CD4-positive, CD25-positive, alpha-beta regulatory T cell (primary cell): ENCODE measurements around the gene ST6GALNAC3. TPM values are rescaled to one million over a fixed set of nuclear protein-coding genes. Genes with fewer than 3 reads are reported as not detected.
"Not testable (repeated sequence)": the region's sequence is repeated elsewhere in the genome, so short reads cannot be mapped to it uniquely, and the experiment has no call there.

Source experiments
- ATAC-seq, 2 donors: fragments of 150-1000 bp; cut with Tn5 transposase; one replicate each; pipeline ENCODE4 v1.10.0; 2021; ENCODE audit warnings: low read depth in 2 of 2, moderate number of reproducible peaks in 2 of 2, moderate library complexity in 1 of 2
- DNase-seq, 3 donors: peaks; one replicate each; pipeline versions ENCODE4 v3.0.0 to v3.0.0-alpha.2; 2012 to 2022; ENCODE audit warnings: mixed read lengths in 1 of 3
- H3K27ac ChIP-seq: one replicate; pipeline ENCODE4 v1.7.0; 2013; ENCODE audit warnings: mild to moderate bottlenecking, low read length; ENCODE audit not compliant: insufficient read depth, poor library complexity, severe bottlenecking
- H3K27me3 ChIP-seq: one replicate; pipeline ENCODE4 v1.7.0; 2013; ENCODE audit warnings: low read length; ENCODE audit not compliant: control insufficient read depth, insufficient read depth
- H3K36me3 ChIP-seq: one replicate; pipeline ENCODE4 v1.7.0; 2013; ENCODE audit warnings: mild to moderate bottlenecking, low read length, moderate library complexity; ENCODE audit not compliant: control insufficient read depth, insufficient read depth
- H3K4me1 ChIP-seq: 2 replicates; pipeline ENCODE4 v1.7.0; 2013; ENCODE audit warnings: mild to moderate bottlenecking, low read length; ENCODE audit not compliant: insufficient read depth, control insufficient read depth, poor library complexity, severe bottlenecking
- H3K4me3 ChIP-seq: one replicate; pipeline ENCODE4 v1.7.0; 2013; ENCODE audit warnings: low read depth, mild to moderate bottlenecking, low read length, moderate library complexity
- H3K9me3 ChIP-seq, 2 experiments: 1 replicate in 1 of 2; 2 replicates in 1 of 2; pipeline ENCODE4 v1.7.0; 2013; ENCODE audit warnings: low read length in 2 of 2, mild to moderate bottlenecking in 1 of 2, moderate library complexity in 1 of 2; ENCODE audit not compliant: control insufficient read depth in 2 of 2
- H3K27ac Mint-ChIP-seq, 3 donors: one replicate each; pipeline ENCODE4 v1.8.0; 2020 to 2022; ENCODE audit warnings: mild to moderate bottlenecking in 3 of 3, mixed read lengths in 3 of 3, moderate library complexity in 2 of 3
- H3K27me3 Mint-ChIP-seq: one replicate; pipeline ENCODE4 v1.8.0; 2022; ENCODE audit warnings: mild to moderate bottlenecking, mixed read lengths
- H3K36me3 Mint-ChIP-seq: one replicate; pipeline ENCODE4 v1.8.0; 2020; ENCODE audit warnings: mixed read lengths
- H3K4me1 Mint-ChIP-seq, 4 donors: one replicate each; pipeline ENCODE4 v1.8.0; 2020 to 2022; ENCODE audit warnings: mixed read lengths in 4 of 4, mild to moderate bottlenecking in 1 of 4
- H3K4me3 Mint-ChIP-seq, 4 donors: one replicate each; pipeline ENCODE4 v1.8.0; 2020 to 2022; ENCODE audit warnings: mild to moderate bottlenecking in 4 of 4, mixed read lengths in 4 of 4, moderate library complexity in 3 of 4
- H3K9me3 Mint-ChIP-seq, 7 donors: one replicate each; pipeline ENCODE4 v1.8.0; 2020 to 2022; ENCODE audit warnings: mixed read lengths in 7 of 7, mild to moderate bottlenecking in 3 of 7, moderate library complexity in 2 of 7
- polyA plus RNA-seq, 4 donors: library from polyadenylated mRNA; unstranded; fragments of 300-500 nt; fragmentation: Illumina TruSeq; gene quantifications; one replicate each; pipeline ENCODE4 v1.2.3, GENCODE V29; 2021
- total RNA-seq: library from RNA; stranded (reverse); gene quantifications from one replicate; pipeline ENCODE4 v1.2.3, GENCODE V29; 2022

ST6GALNAC3 gene
- total and polyA plus RNA-seq, 5 donors from 2014 or later = 0.03 to 3.4 (median 0.95) TPM

DNA sequence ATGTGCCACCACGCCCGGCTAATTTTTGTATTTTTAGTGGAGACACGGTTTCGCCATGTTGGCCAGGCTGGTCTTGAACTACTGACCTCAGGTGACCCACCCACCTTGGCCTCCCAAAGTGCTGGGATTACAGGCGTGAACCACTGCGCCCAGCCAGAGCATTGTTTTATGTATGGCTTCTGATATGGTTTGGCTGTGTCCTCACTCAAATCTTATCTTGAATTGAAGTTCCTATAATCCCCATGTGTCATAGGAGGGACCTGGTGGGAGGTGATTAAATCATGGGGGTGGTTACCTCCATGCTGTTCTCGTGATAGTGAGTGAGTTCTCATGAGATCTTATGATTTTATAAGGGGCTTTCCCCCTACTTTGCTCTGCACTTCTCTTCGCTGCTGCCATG lies 22.5 kb downstream of the ST6GALNAC3 start:
- H3K36me3 Mint-ChIP-seq, H3K4me3 ChIP-seq, H3K27ac ChIP-seq, H3K36me3 ChIP-seq, ATAC-seq, H3K9me3 Mint-ChIP-seq, H3K27ac Mint-ChIP-seq, H3K4me1 ChIP-seq, H3K9me3 ChIP-seq, H3K4me3 Mint-ChIP-seq, H3K27me3 ChIP-seq, DNase-seq, H3K27me3 Mint-ChIP-seq, H3K4me1 Mint-ChIP-seq: not testable (repeated sequence)

DNA sequence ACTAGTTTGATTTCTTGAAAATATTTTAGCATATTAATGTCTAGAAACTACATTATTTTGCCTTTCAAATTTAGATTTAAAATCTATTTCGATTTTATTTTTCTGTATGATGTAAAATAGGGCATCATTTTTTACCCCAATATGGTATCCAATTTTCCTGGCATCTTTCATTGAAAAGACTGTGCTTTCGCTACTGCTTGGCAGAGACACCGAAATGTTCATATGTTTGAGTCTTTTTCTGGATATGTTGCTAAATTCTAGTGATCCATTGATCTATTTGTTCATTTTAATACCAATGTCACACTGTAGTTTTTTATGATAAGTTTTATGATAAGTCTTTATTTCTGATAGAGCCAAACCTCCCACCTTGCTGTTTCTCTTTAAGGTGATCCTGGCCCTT lies 24.3 kb downstream of the ST6GALNAC3 start:
- Histone ChIP-seq H3K9me3 (no peaks in the 10 kb centered on the region), H3K27ac (no peak overlapping the region), H3K27me3 (no peaks in the 10 kb centered on the region), H3K4me3 (no peak overlapping the region), H3K36me3 (no peaks in the 10 kb centered on the region), H3K4me1 (no peaks in the 10 kb centered on the region)
- no peak overlapping the region for H3K4me3 Mint-ChIP-seq
- ATAC-seq = no peak
- H3K27ac Mint-ChIP-seq = no peak overlapping the region
- no peak for DNase-seq
- H3K36me3 Mint-ChIP-seq = no peaks in the 10 kb centered on the region
- peaks cover 0 to 8% (median 1%) of the 10 kb centered on the region in 4 donors for H3K4me1 Mint-ChIP-seq
- H3K9me3 Mint-ChIP-seq = no peaks in the 10 kb centered on the region
- peaks cover 10% of the 10 kb centered on the region for H3K27me3 Mint-ChIP-seq

DNA sequence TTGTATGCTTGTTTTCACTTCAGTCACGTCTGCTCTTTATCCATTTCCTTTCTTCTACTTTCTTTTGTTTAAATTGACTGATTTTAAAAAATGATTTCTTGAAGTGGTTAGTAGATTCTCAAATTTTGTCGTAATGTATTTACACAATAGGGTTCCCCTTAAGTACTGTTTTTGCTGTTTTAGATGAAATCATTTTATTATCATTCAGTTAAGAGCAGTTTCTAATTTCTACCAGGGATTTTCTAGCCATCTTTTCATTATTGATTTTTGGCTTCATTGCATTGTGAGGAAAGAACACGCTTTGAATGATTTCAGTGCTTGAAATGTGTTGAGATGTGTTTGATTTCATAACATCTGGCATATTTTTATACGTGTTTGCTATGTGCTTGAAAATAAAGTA lies 27.0 kb downstream of the ST6GALNAC3 start:
- no peaks in the 10 kb centered on the region for H3K9me3 Mint-ChIP-seq
- no peak overlapping the region for H3K27ac Mint-ChIP-seq

DNA sequence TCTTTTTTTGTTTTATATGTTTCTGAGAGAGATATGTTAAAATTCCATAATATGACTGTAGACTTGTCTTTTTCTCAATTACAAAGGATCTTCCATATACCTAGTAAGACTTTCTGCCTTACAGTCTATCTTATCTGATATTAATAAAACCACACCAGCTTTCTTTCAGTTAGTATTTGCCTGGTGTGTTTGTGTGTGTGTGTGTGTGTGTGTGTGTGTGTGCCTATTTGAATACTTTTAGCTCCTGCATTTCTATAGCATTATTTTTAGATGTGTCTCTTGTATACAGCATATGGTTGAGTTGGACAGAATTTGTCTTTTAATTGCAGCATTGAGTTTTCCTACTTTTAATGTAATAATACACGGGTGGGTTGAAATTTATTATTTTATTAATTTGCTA lies 27.5 kb downstream of the ST6GALNAC3 start:
- no peaks in the 10 kb centered on the region for H3K27me3 ChIP-seq
- Mint-ChIP-seq H3K27ac (no peak overlapping the region), H3K36me3 (no peaks in the 10 kb centered on the region), H3K9me3 (no peaks in the 10 kb centered on the region), H3K4me3 (no peak overlapping the region), H3K27me3 (peaks cover 15% of the 10 kb centered on the region), H3K4me1 (peaks cover 0 to 8% (median 1%) of the 10 kb centered on the region in 4 donors)
- H3K27ac ChIP-seq = no peak overlapping the region
- no peaks in the 10 kb centered on the region for H3K4me1 ChIP-seq
- DNase-seq (no peak), ATAC-seq (no peak)
- H3K9me3 ChIP-seq = no peaks in the 10 kb centered on the region
- no peaks in the 10 kb centered on the region for H3K36me3 ChIP-seq
- no peak overlapping the region for H3K4me3 ChIP-seq

More for the DNA sequence above, 27.0 kb downstream of the ST6GALNAC3 start:
- Histone ChIP-seq H3K27me3 (no peaks in the 10 kb centered on the region), H3K36me3 (no peaks in the 10 kb centered on the region), H3K4me1 (no peaks in the 10 kb centered on the region), H3K4me3 (no peak overlapping the region), H3K9me3 (no peaks in the 10 kb centered on the region), H3K27ac (no peak overlapping the region)
- ATAC-seq (no peak), DNase-seq (no peak)
- Mint-ChIP-seq H3K4me1 (peaks cover 0 to 8% (median 1%) of the 10 kb centered on the region in 4 donors), H3K36me3 (no peaks in the 10 kb centered on the region), H3K27me3 (peaks cover 15% of the 10 kb centered on the region), H3K4me3 (no peak overlapping the region)

DNA sequence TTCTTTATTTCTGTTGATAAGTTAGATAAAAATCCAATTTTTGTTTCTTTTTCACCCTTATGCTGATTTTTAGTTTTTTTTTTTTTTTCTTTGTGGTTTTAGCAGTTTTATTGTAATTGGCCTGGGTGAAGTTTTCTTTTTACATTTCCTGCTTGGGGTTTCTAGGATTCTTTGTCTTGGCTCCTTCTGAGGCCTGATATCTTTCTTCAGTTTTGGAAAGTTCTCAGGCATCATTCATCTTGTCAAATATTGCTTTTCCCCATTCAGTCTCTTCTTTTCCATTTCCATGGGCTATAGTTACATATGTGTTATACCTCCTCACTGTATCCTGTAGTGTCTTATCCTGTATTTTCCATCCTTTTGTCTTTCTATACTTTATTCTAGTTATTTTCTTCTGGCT lies 28.5 kb downstream of the ST6GALNAC3 start:
- Histone ChIP-seq H3K9me3 (no peaks in the 10 kb centered on the region), H3K27ac (no peak overlapping the region), H3K36me3 (no peaks in the 10 kb centered on the region), H3K4me3 (no peak overlapping the region), H3K27me3 (no peaks in the 10 kb centered on the region), H3K4me1 (no peaks in the 10 kb centered on the region)
- H3K36me3 Mint-ChIP-seq = peaks cover 4% of the 10 kb centered on the region
- H3K27ac Mint-ChIP-seq = no peak overlapping the region
- DNase-seq (no peak), ATAC-seq (no peak)
- H3K9me3 Mint-ChIP-seq = peaks cover 0 to 3% (median 0%) of the 10 kb centered on the region in 7 donors
- H3K4me3 Mint-ChIP-seq = no peak overlapping the region
- H3K27me3 Mint-ChIP-seq = peaks cover 22% of the 10 kb centered on the region
- peaks cover 0 to 8% (median 1%) of the 10 kb centered on the region in 4 donors for H3K4me1 Mint-ChIP-seq

DNA sequence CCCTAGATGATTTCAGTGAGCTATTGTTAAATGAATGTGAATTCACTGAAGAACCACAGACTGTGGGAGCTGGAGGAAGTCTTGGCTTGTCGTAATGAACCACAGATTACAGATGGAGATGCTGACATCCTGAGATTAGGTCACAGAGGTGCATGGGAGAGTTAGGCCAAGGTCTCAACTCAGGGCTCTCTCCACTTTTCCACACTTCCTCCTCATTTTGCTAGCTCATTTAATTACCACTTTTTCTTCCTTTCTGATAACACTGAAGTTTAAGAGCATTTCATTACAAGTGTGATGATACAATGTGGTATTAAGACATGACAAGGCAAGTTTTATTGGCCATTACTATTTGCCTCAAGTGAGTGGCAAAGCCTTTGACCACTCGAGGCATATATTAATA lies 30.8 kb downstream of the ST6GALNAC3 start:
- Mint-ChIP-seq H3K4me1 (peaks cover 0 to 8% (median 1%) of the 10 kb centered on the region in 4 donors), H3K36me3 (peaks cover 4% of the 10 kb centered on the region), H3K27me3 (peaks cover 22% of the 10 kb centered on the region), H3K27ac (no peak overlapping the region), H3K9me3 (peaks cover 0 to 3% (median 0%) of the 10 kb centered on the region in 7 donors), H3K4me3 (no peak overlapping the region)
- Histone ChIP-seq H3K4me3 (no peak overlapping the region), H3K27ac (no peak overlapping the region), H3K9me3 (no peaks in the 10 kb centered on the region), H3K36me3 (no peaks in the 10 kb centered on the region), H3K27me3 (no peaks in the 10 kb centered on the region), H3K4me1 (no peaks in the 10 kb centered on the region)
- ATAC-seq (no peak), DNase-seq (peak in 1 of 3 donors; percentile 18)

DNA sequence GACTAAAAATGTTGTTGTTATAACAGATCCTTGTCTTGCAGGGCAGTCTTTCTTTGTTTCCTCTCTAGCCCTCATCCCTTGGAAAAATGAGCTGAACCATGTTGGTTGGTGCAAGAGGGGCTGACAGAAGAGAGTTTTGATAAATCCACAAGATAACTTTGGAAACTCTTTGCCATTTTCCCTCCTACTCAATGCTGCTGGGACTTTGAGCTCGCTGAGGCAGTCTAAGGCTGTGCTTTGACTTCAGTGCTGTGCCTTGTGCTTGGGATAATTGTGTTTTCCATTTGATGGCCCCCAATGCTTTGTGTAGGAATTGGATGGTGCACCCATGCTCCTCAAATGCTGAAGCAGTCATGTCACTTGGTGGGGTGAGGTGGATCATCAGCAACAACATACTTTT lies 31.7 kb downstream of the ST6GALNAC3 start:
- H3K4me1 Mint-ChIP-seq = peaks cover 0 to 5% (median 1%) of the 10 kb centered on the region in 4 donors
- H3K4me1 ChIP-seq = no peaks in the 10 kb centered on the region
- H3K9me3 ChIP-seq = no peaks in the 10 kb centered on the region
- no peak for DNase-seq
- H3K36me3 Mint-ChIP-seq = peaks cover 4% of the 10 kb centered on the region
- no peak overlapping the region for H3K4me3 ChIP-seq
- ATAC-seq = no peak
- no peak overlapping the region for H3K4me3 Mint-ChIP-seq
- no peak overlapping the region for H3K27ac ChIP-seq
- peaks cover 0 to 3% (median 0%) of the 10 kb centered on the region in 7 donors for H3K9me3 Mint-ChIP-seq
- peaks cover 22% of the 10 kb centered on the region for H3K27me3 Mint-ChIP-seq
- H3K36me3 ChIP-seq = no peaks in the 10 kb centered on the region
- no peak overlapping the region for H3K27ac Mint-ChIP-seq
- H3K27me3 ChIP-seq = no peaks in the 10 kb centered on the region

DNA sequence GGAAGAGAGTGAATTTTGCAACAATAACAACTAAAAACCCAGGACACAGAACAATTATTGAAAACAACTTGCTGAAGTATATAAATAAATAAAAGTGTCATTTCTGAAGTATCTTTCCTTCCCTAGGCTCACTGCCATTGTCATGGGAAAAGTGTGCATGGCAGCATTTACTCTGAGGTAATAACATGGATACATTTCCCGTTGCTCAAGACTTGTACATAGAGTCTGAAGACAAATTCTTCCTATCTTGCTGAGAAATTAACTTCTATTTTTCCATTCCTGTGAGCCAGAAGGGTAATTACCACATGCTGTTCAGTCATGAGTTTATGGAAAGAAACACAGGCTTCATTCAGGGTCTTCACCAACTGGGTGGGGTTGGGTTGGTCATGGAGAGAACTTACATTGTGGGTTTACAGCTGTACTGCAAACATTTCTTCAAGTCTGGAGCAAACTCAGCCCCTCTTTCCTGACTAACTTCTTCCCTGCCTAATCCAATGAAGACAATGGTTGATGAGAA lies 32.2 kb downstream of the ST6GALNAC3 start:
- Mint-ChIP-seq H3K4me1 (peaks cover 0 to 2% (median 0%) of the 10 kb centered on the region in 4 donors), H3K27ac (no peak overlapping the region), H3K4me3 (no peak overlapping the region), H3K27me3 (peaks cover 17% of the 10 kb centered on the region), H3K36me3 (peaks cover 4% of the 10 kb centered on the region), H3K9me3 (peaks cover 0 to 3% (median 0%) of the 10 kb centered on the region in 7 donors)
- Histone ChIP-seq H3K9me3 (no peaks in the 10 kb centered on the region), H3K27me3 (no peaks in the 10 kb centered on the region), H3K27ac (no peak overlapping the region), H3K4me3 (no peak overlapping the region), H3K36me3 (no peaks in the 10 kb centered on the region), H3K4me1 (no peaks in the 10 kb centered on the region)
- ATAC-seq = no peak
- DNase-seq = no peak
